Sigmoid colon (tissue), 7 donors: Measurements from ENCODE around the gene NIM1K. TPM values are rescaled to one million over a fixed set of nuclear protein-coding genes. Genes with fewer than 3 reads are reported as not detected.

Source experiments
- DNase-seq: peaks from one replicate; pipeline ENCODE4 v3.0.0-alpha.2; 2019
- H3K27ac ChIP-seq, 4 donors: fragments of 200-600 bp; sonication (generic); one replicate each; pipeline ENCODE4 v1.5.1; 2016 to 2019; ENCODE audit warnings: mild to moderate bottlenecking in 1 of 4
- H3K27me3 ChIP-seq, 3 donors: fragments of 200-600 bp; sonication (generic); one replicate each; pipeline ENCODE4 v1.5.1; 2019; ENCODE audit warnings: mild to moderate bottlenecking in 1 of 3
- H3K36me3 ChIP-seq, 4 donors: fragments of 200-600 bp; sonication (generic); one replicate each; pipeline ENCODE4 v1.5.1; 2016 to 2019
- H3K4me1 ChIP-seq, 4 donors: fragments of 200-600 bp; sonication (generic); one replicate each; pipeline ENCODE4 v1.5.1; 2017 to 2019
- H3K4me3 ChIP-seq, 4 donors: fragments of 200-600 bp; sonication (generic); one replicate each; pipeline ENCODE4 v1.5.1; 2017 to 2019; ENCODE audit warnings: mild to moderate bottlenecking in 2 of 4, moderate library complexity in 1 of 4
- H3K9me3 ChIP-seq, 4 donors: fragments of 200-600 bp in 3 of 4; sonication (generic) in 3 of 4; one replicate each; pipeline versions ENCODE4 v1.5.1 to v1.6.1; 2013 to 2019
- CTCF ChIP-seq, 4 experiments: fragments of 450-650 bp in 3 of 4; fragments of 200-600 bp in 1 of 4; IDR thresholded peaks; one replicate each; pipeline ENCODE4 v1.5.1; 2016 to 2019; ENCODE audit warnings: antibody characterized with exemption in 4 of 4, mild to moderate bottlenecking in 3 of 4, moderate library complexity in 2 of 4
- EP300 ChIP-seq, 4 donors: sonication (generic); formaldehyde crosslinking; IDR thresholded peaks; one replicate each; pipeline ENCODE4 v1.6.1; 2017; ENCODE audit warnings: antibody characterized with exemption in 4 of 4
- POLR2A ChIP-seq, 2 donors: fragments of 450-650 bp; IDR thresholded peaks; one replicate each; pipeline ENCODE4 v1.6.1; 2016; ENCODE audit warnings: antibody characterized with exemption in 2 of 2, mild to moderate bottlenecking in 2 of 2, moderate library complexity in 2 of 2
- POLR2AphosphoS5 ChIP-seq, 4 donors: sonication (generic); formaldehyde crosslinking; IDR thresholded peaks; one replicate each; pipeline ENCODE4 v1.6.1; 2017; ENCODE audit warnings: antibody characterized with exemption in 4 of 4
- WGBS, 2 donors: extraction: QIAGEN DNeasy Blood & Tissue Kit; methylation state at CpG; one replicate each; pipeline ENCODE4 v1.1.7; 2013; 5-methylcytosine and 5-hydroxymethylcytosine counted together
- intact Hi-C: fragments of 100-400 bp; cut with DNase I; formaldehyde crosslinking; loops from one replicate; pipeline ENCODE4 v1.15.1; 2023
- polyA plus RNA-seq, 3 donors: library from polyadenylated mRNA; stranded (reverse); fragments of 200-250 nt; gene quantifications; one replicate each; pipeline ENCODE4 v1.2.3, GENCODE V29; 2013
- total RNA-seq, 4 donors: library from RNA; depleted of rRNA; stranded (reverse); fragments of >200 nt; gene quantifications; one replicate each; pipeline ENCODE4 v1.1.0, GENCODE V29; 2016
- donor health status: healthy with polysubstance abuse.
- donor health status: Bipolar disorder and iron deficiency.
- donor health status: healthy.

The NIM1K gene
- total and polyA plus RNA-seq, 7 donors, result 0.28 to 3.6 (median 0.68) TPM; not detected in 2

- Histone ChIP-seq H3K27me3 (no peaks in the 10 kb centered on the region), H3K27ac (no peak overlapping the region), H3K4me1 (no peaks in the 10 kb centered on the region), H3K36me3 (no peaks in the 10 kb centered on the region), H3K4me3 (no peak overlapping the region), H3K9me3 (no peaks in the 10 kb centered on the region)
- intact Hi-C loops, result no loop called here
- DNase-seq, result no peak
- no peak for TF ChIP-seq POLR2AphosphoS5 (IDR thresholded peaks at IDR 0.05)
- no peak for TF ChIP-seq CTCF (IDR thresholded peaks at IDR 0.05)
- TF ChIP-seq POLR2A (IDR thresholded peaks at IDR 0.05), result no peak
- no peak for TF ChIP-seq EP300 (IDR thresholded peaks at IDR 0.05)
- WGBS, 2 donors, result 64 to 76% methylated on average over 1 of the region's 1 CpG
Observed at GRCh38 chr5:43242196-43242595, 50.2 kb downstream of the NIM1K start.

- TF ChIP-seq POLR2A (IDR thresholded peaks at IDR 0.05), result no peak
- TF ChIP-seq EP300 (IDR thresholded peaks at IDR 0.05), result no peak
- TF ChIP-seq CTCF (IDR thresholded peaks at IDR 0.05), result no peak
- no peak for TF ChIP-seq POLR2AphosphoS5 (IDR thresholded peaks at IDR 0.05)
- no peaks in the 10 kb centered on the region for H3K9me3 ChIP-seq
Observed at GRCh38 chr5:43243270-43243669, 51.2 kb downstream of the NIM1K start.

GRCh38 chr5:43244823-43245565 lies 53.0 kb downstream of the NIM1K start:
- 68 to 83% methylated on average over 11 of the region's 11 CpGs for WGBS, 2 donors
- no peak overlapping the region for H3K4me3 ChIP-seq
- H3K27ac ChIP-seq, result no peak overlapping the region
- H3K4me1 ChIP-seq, result no peaks in the 10 kb centered on the region
- intact Hi-C loops, result no loop called here
- H3K36me3 ChIP-seq, result no peaks in the 10 kb centered on the region
- no peak for DNase-seq
- no peak for TF ChIP-seq POLR2A (IDR thresholded peaks at IDR 0.05)
- TF ChIP-seq EP300 (IDR thresholded peaks at IDR 0.05), result no peak
- no peak for TF ChIP-seq POLR2AphosphoS5 (IDR thresholded peaks at IDR 0.05)
- no peak for TF ChIP-seq CTCF (IDR thresholded peaks at IDR 0.05)
- no peaks in the 10 kb centered on the region for H3K27me3 ChIP-seq
- H3K9me3 ChIP-seq, result no peaks in the 10 kb centered on the region

More at GRCh38 chr5:43243270-43243669, 51.2 kb downstream of the NIM1K start:
- no peak overlapping the region for H3K4me3 ChIP-seq
- H3K36me3 ChIP-seq, result no peaks in the 10 kb centered on the region
- H3K27ac ChIP-seq, result no peak overlapping the region
- no peaks in the 10 kb centered on the region for H3K4me1 ChIP-seq
- intact Hi-C loops, result no loop called here
- H3K27me3 ChIP-seq, result no peaks in the 10 kb centered on the region
- DNase-seq, result no peak

- WGBS, 2 donors, result 90 to 92% methylated on average over 19 of the region's 19 CpGs
- Histone ChIP-seq H3K9me3 (no peaks in the 10 kb centered on the region), H3K4me1 (no peaks in the 10 kb centered on the region), H3K27me3 (no peaks in the 10 kb centered on the region), H3K4me3 (no peak overlapping the region), H3K36me3 (no peaks in the 10 kb centered on the region), H3K27ac (no peak overlapping the region)
- TF ChIP-seq POLR2AphosphoS5 (IDR thresholded peaks at IDR 0.05) (no peak), POLR2A (IDR thresholded peaks at IDR 0.05) (no peak), EP300 (IDR thresholded peaks at IDR 0.05) (no peak), CTCF (IDR thresholded peaks at IDR 0.05) (no peak)
- intact Hi-C loops, result no loop called here
- DNase-seq, result no peak
Observed at GRCh38 chr5:43245724-43246385, 53.8 kb downstream of the NIM1K start.
